Activated CD8-positive, alpha-beta T cell treated with anti-CD3 and anti-CD28 coated beads for 36 hours (primary cell): ENCODE results near the gene GREB1. TPM values are rescaled to one million over a fixed set of nuclear protein-coding genes. Genes with fewer than 3 reads are reported as not detected.

Source experiments
- ATAC-seq: fragments of 200-7000 bp; cut with Tn5 transposase; one replicate; pipeline ENCODE4 v1.10.0; 2021; ENCODE audit warnings: mild to moderate bottlenecking, moderate library complexity
- CTCF ChIA-PET: fragments of 350-600 bp; sonication (Branson Sonifier 250); formaldehyde crosslinking; loops from one replicate; lab custom pipeline; 2021; ENCODE audit warnings: antibody characterized with exemption; lab: Charles Lee
- POLR2A ChIA-PET: fragments of 350-600 bp; sonication (Branson Sonifier 250); formaldehyde crosslinking; loops from one replicate; lab custom pipeline; 2021; ENCODE audit warnings: antibody characterized with exemption; lab: Charles Lee
- DNase-seq: peaks from one replicate; pipeline ENCODE4 v3.0.0-alpha.2; 2020
- H3K27ac Mint-ChIP-seq: one replicate; pipeline ENCODE4 v1.8.0; 2021; ENCODE audit warnings: mild to moderate bottlenecking, mixed read lengths
- H3K27me3 Mint-ChIP-seq: one replicate; pipeline ENCODE4 v1.8.0; 2021; ENCODE audit warnings: mixed read lengths
- H3K36me3 Mint-ChIP-seq: one replicate; pipeline ENCODE4 v1.8.0; 2021; ENCODE audit warnings: low read depth, mixed read lengths
- H3K4me1 Mint-ChIP-seq: one replicate; pipeline ENCODE4 v1.8.0; 2021; ENCODE audit warnings: low read depth, mixed read lengths
- H3K4me3 Mint-ChIP-seq: one replicate; pipeline ENCODE4 v1.8.0; 2021; ENCODE audit warnings: mild to moderate bottlenecking, moderate library complexity, mixed read lengths
- H3K9me3 Mint-ChIP-seq: one replicate; pipeline ENCODE4 v1.8.0; 2021; ENCODE audit warnings: mixed read lengths
- CTCF ChIP-seq: fragments of 200-600 bp; IDR thresholded peaks from one replicate; pipeline ENCODE4 v1.8.0; 2022; ENCODE audit warnings: antibody characterized with exemption, mild to moderate bottlenecking
- intact Hi-C: fragments of 100-400 bp; cut with micrococcal nuclease; formaldehyde crosslinking; loops from one replicate; pipeline ENCODE4 v1.10.0; 2022
- total RNA-seq, 2 experiments: library from RNA; stranded (reverse); gene quantifications; one replicate each; pipeline ENCODE4 v1.2.3, GENCODE V29; 2021

Gene GREB1
- total RNA-seq, 2 experiments from 2014 or later = 1.5 TPM

- Mint-ChIP-seq H3K27ac (no peak overlapping the region), H3K36me3 (no peaks in the 10 kb centered on the region), H3K4me1 (no peaks in the 10 kb centered on the region), H3K4me3 (no peak overlapping the region), H3K9me3 (no peaks in the 10 kb centered on the region), H3K27me3 (peaks cover 3% of the 10 kb centered on the region)
- POLR2A ChIA-PET = interaction anchor here (0.6 kb wide), 1 partner anchor 820 kb away, joined by 4 read pairs; no protein-coding TSS in a partner anchor
- CTCF ChIA-PET = interaction anchor here (0.6 kb wide), 1 partner anchor 378 kb away, joined by 3 read pairs; no protein-coding TSS in a partner anchor
- ATAC-seq (no peak), DNase-seq (no peak)
- intact Hi-C loops = no loop called here
- no peak for TF ChIP-seq CTCF
These were observed 24.0 kb upstream of the GREB1 start for GRCh38 chr2:11509657-11510360.

GRCh38 chr2:11512431-11512830, 21.4 kb upstream of the GREB1 start:
- POLR2A ChIA-PET = no interaction called here
- Mint-ChIP-seq H3K36me3 (no peaks in the 10 kb centered on the region), H3K4me1 (no peaks in the 10 kb centered on the region), H3K4me3 (no peak overlapping the region), H3K27ac (no peak overlapping the region), H3K27me3 (peaks cover 8% of the 10 kb centered on the region), H3K9me3 (no peaks in the 10 kb centered on the region)
- DNase-seq (no peak), ATAC-seq (no peak)
- no peak for TF ChIP-seq CTCF
- intact Hi-C loops = no loop called here
- CTCF ChIA-PET = interaction anchor here (0.7 to 2.2 kb wide), 4 partner anchors 72 to 388 kb away, joined by 3 to 7 read pairs (median 4); a partner anchor contains a TSS

GRCh38 chr2:11513319-11513718, 20.5 kb upstream of the GREB1 start:
- TF ChIP-seq CTCF = no peak
- H3K4me3 Mint-ChIP-seq = no peak overlapping the region
- DNase-seq (no peak), ATAC-seq (no peak)
- no peaks in the 10 kb centered on the region for H3K4me1 Mint-ChIP-seq
- H3K9me3 Mint-ChIP-seq = no peaks in the 10 kb centered on the region
- intact Hi-C loops = no loop called here
- no peak overlapping the region for H3K27ac Mint-ChIP-seq
- ChIA-PET POLR2A (no interaction called here), CTCF (interaction anchor here (2.2 kb wide), 1 partner anchor 71 kb away, joined by 7 read pairs; no protein-coding TSS in a partner anchor)
- H3K36me3 Mint-ChIP-seq = no peaks in the 10 kb centered on the region
- peaks cover 8% of the 10 kb centered on the region for H3K27me3 Mint-ChIP-seq

- Mint-ChIP-seq H3K36me3 (no peaks in the 10 kb centered on the region), H3K4me3 (no peak overlapping the region), H3K9me3 (no peaks in the 10 kb centered on the region), H3K27ac (no peak overlapping the region), H3K27me3 (peaks cover 8% of the 10 kb centered on the region), H3K4me1 (no peaks in the 10 kb centered on the region)
- ChIA-PET POLR2A (no interaction called here), CTCF (no interaction called here)
- intact Hi-C loops = no loop called here
- DNase-seq (no peak), ATAC-seq (no peak)
- TF ChIP-seq CTCF = no peak
These were observed 19.6 kb upstream of the GREB1 start for GRCh38 chr2:11514081-11514730.

GRCh38 chr2:11514904-11515303, 18.9 kb upstream of the GREB1 start:
- H3K36me3 Mint-ChIP-seq = no peaks in the 10 kb centered on the region
- intact Hi-C loops = no loop called here

More at GRCh38 chr2:11514904-11515303, 18.9 kb upstream of the GREB1 start:
- POLR2A ChIA-PET = no interaction called here
- Mint-ChIP-seq H3K27me3 (peaks cover 8% of the 10 kb centered on the region), H3K9me3 (no peaks in the 10 kb centered on the region), H3K4me3 (no peak overlapping the region), H3K27ac (no peak overlapping the region), H3K4me1 (no peaks in the 10 kb centered on the region)
- no peak for DNase-seq
- CTCF ChIA-PET = no interaction called here
- TF ChIP-seq CTCF = no peak
- ATAC-seq = no peak
